HG02852 (cell line): ENCODE measurements around the gene NT5C.

Experiments
- ATAC-seq: cut with Tn5 transposase; IDR thresholded peaks from one replicate; pipeline ENCODE4 v1.9.1; 2021; ENCODE audit warnings: mild to moderate bottlenecking, moderate library complexity; ENCODE audit not compliant: unreplicated experiment

The NT5C gene

DNA sequence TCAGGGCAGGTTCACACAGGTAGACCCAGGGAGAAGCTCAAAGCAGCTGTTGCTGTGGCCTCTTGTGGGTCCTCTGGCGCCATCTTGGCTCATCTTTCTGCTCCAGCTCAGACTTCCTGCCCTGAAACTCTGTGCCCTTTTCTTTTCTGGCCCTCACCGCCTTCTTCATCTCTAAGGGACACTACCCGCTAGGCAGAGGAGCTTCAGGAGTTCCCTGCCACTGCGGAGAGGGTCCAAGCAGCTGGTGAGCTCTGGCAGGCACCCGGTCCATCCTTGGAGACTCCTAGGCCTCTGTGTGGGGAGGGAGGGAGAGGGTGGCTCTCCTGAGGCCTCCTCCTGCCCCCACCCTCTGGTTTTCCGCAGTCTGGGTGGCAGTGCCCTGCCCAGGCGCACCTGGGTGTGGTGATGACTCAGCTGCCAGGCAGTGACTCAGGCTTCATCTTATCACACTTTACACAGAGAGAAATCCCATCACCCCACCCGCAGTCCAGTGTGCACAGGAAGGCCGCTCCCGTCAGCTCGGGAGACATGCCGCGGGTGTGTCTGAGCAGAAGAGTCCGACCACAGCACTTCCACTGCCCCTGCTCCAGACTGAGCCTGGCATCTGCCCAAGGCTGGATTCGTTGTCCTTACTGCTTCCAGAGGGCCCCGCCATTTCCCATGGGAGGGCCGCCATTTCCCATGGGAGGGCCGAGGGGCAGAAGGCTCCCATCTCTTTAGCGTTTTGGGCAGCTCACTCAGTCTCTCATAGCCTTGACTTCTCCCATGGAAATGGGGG, 7.3 kb downstream of the NT5C start:
- ATAC-seq = no peak

DNA sequence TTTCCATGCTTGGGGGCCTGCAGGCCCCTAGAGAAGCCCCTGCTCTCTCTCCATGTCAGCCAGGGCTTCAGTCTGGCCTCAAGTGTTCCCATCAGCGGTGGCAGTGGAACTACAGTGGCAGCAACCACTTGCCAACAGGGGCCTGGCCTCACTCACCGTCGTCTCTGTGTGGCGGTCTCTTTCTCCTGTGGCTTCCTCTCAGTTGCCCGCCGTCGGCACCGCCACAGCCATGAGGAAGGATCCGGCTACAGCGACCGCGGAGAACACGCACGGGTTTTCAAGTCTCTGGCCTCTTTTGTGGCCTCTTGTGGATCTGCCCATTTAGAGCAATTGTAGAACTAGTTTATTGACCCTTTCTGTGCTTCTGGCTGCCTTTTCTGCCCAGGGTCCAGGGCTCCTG, 13.2 kb downstream of the NT5C start:
- no peak for ATAC-seq

DNA sequence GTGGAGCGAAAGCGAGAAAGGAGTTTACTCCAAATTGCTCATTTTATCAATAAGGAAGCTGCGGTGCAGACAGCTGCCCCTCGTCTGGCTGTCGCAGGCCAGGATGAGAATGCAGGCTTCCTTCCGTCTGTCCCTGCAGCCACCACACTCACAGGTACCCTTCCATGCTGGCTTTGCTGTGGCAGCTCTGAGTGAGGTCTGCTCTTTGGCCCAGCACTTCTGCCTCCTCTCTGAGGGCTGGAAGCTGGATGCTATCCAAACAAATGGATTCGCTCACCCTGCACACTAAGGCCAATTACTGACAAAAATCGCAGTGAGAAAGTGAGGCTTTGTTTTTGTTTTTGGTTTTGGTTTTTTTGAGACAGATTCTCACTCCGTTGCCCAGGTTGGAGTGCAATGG, 14.8 kb downstream of the NT5C start:
- ATAC-seq = no peak

DNA sequence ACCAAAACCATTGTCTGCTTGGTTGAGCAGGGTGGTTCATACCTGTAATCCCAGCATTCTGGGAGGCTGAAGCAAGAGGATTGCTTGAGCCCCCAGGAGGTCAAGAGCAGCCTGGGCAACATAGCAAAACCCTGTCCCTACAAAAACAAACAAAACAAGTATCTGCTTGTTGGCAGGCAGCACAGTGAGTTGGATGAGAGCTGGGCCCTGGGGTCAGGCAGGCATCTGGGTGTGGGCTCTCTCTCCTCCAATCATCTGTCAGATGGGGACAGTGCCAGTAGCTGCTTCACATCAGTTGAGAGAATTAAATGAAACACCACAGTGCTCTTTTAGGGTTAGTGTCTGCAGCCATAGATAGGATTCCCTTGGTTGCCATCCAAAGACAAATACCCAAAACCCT, 16.0 kb downstream of the NT5C start:
- no peak for ATAC-seq

DNA sequence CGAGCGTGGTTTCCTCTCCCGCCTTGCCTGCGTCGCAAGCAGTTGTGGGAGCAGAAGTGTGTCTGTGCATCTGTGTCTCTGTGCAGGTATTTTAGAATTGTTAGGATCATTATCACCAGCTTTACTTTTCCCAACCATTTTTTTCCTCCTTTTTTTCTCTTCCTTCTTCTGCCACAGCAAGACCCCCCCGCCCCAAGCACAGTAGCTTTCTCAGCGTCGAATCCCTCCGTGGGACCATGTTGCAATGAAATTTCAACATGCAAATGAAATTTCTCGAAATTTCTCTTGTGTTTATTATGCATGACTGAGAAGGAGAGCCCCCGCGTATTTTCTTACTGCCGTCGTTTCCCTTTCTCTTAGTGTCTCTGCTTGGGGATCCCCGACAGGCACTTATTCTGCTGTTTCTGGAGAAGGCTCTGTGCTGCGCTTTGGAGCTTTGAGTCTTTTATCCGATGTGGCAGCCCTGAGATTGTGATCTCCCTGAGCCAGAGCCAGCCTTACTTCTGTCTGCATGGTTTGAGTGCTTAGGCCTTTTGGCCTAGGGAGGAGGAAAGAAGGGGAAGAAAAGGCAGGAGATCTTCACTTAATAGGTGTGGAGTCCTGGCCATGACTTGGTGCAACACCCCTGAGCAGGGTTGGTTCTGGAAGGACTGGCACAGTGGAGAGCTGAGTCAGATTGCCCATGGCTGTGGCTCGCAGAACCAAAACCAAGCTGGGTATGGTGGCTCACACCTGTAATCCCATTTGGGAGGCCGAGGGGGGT, 16.8 kb downstream of the NT5C start:
- ATAC-seq = no peak

DNA sequence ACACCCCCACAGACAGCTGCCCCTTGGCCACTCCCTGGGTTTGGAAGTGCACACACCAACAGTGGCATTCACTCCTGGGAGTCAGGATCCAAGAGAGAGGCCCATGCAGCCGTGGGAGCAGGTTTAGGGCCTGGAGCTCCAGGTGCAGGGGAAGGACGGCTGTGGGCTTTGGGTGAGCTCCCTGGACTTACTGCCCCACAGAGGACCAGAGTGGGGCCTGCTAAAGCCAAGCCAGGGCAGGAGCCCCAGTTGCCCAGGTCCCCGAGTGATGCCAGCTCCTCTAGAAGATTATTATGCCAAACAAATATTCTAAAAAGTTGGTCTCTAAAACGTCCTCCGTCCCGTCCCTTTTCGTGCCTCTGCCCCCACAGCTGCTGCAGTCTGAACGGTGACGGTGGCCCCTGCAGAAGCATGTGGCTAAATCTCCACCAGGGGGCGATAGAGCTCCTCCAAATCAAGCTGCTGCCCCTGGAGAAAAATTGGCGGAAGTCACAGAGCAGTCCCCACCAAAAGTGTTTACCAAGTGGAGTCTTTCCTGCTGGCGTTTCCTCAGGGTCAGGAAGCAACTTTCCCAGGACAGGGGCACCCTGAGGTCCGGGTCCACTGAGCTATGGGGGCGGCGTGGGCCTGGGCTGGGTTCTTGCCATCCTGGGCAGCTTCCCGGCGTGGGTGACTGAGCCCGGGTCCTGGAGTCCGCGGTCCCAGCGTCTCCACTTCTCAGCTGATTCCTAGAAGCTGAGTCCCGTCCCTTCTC, 17.6 kb downstream of the NT5C start:
- ATAC-seq = no peak

DNA sequence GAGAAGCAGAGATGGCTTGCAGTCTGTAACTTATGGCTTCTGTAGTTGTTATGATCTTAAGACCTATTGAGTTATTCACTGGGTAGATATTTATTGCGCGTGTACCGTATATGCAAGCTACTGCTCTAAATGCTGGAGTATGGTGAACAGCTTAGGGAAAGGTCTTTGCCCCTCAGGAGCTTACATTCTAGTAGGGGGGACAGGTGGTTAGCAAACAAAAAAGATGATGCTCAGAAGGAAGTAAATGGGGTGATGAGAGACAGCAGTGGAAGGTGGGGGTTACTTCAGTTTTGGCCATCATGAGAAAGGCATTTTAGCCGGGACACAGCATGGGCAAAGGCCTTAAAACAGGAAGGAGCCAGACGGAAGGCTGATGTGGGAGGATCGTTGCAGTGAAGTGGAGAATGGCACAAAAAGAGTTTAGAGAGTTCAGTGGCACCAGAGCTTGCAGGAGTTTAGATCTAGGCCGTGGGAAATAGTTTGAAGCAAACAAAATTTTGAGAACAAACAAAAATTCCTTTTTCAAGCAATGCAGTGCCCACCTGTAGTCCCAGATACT, 19.7 kb downstream of the NT5C start:
- ATAC-seq = no peak

DNA sequence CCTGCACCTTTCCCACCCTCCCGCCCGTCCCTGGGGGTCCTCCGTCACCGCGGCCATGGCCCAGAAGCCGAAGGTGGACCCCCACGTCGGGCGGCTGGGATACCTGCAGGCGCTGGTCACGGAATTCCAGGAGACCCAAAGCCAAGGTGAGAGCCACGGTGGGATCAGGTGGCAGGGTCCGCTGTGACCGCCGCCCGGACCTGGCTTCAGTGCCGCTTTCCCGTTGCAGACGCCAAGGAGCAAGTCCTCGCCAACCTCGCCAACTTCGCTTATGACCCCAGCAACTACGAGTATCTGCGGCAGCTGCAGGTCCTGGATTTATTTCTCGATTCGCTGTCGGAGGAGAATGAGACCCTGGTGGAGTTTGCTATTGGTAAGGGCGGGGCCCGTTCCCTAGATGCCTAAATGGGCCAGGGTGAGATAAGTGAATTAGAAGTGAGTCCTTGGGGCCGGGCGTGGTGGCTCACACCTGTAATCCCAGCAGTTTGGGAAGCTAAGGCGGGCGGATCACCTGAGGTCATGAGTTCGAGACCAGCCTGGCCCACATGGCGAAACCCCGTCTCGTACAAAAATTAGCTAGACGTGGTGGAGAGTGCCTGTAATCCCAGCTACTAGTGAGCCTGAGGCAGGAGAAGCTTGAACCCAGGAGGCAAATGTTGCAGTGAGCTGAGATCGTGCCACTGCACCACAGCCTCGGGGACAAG, 21.2 kb downstream of the NT5C start:
- ATAC-seq = no peak

DNA sequence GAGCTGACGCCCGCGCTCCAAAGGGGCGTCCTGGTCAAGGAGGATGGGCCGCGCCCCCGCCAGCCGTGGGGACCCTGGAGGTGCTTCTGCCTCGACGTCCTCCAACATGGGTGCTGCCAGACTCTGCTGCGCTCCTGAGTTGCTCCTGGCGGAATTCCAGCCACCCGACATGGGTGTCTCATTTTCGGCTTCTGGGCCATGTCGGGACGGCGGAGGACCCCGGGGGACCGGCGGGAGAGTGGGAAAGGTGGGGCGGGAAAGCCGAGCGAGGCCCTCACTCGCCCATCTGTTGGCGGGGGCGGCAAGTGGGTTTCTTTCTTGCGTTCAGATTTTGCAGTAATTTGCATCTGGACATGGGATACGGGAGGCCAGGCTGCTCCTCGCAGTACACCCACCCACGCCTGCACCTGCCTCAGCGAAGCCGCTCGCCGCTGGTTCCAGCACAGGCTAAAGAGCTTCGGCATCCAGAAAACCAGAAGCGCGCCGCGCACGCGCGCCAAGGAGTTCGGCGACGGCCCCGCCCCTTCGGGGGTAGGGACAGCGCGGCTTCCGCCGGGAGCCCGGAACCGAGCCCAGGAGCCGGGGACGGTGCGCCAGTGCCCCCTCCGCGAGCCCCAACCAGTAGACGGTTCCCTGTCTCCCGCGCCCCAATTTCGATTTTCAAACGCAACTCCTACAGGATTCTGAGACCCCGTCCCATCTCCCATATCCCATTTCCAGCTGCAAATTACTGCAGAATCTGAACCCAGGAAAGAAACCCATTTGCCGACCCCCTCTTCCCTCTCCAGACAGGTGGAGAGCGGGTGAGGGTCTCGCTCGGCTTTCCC, 21.9 kb downstream of the NT5C start, which contains the start of gene ARMC7:
Gene ARMC7, plus strand, starts transcription at position 563 of the 827 bp plus-strand sequence. CDS start 320 bp downstream, outside the sequence.
- peak; percentile 76 for ATAC-seq

DNA sequence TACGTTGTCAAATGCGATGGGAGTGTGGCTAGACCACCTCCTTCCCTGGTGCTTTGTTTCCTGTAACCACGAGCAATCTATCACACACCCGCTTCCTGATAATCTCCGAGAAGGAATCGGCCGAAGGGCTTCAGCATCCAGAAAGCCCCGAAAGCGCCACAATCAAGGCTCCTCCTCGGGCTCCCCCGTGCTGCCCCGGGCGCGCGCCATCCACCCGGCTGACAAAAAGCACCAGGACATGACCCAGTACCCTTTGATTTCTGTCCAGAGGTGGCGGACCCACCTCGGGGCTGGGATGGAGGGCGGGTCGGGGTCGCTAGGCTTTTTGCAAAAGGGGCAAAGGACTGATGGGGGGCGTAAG, 22.5 kb downstream of the NT5C start:
- ATAC-seq = no peak

DNA sequence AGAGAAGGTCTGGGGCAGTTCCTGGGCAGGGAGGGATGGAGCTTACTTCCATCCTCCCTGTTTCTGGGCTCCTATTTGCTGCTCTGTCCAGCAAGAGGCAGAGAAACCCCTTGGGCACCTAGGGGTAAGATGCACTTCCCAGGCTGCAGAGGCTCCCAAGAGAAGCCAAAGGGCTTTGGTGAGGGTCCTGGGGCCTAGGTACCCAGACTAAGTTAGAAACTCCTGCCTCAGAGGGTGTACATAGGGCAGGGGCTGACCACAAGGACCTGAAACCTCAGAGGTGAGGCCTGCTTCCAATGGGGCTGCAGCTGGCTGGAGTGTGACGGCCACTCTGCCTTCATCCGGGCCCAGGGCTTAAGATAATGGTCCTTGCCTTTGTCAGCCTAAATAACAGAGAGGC, 23.3 kb downstream of the NT5C start:
- no peak for ATAC-seq

DNA sequence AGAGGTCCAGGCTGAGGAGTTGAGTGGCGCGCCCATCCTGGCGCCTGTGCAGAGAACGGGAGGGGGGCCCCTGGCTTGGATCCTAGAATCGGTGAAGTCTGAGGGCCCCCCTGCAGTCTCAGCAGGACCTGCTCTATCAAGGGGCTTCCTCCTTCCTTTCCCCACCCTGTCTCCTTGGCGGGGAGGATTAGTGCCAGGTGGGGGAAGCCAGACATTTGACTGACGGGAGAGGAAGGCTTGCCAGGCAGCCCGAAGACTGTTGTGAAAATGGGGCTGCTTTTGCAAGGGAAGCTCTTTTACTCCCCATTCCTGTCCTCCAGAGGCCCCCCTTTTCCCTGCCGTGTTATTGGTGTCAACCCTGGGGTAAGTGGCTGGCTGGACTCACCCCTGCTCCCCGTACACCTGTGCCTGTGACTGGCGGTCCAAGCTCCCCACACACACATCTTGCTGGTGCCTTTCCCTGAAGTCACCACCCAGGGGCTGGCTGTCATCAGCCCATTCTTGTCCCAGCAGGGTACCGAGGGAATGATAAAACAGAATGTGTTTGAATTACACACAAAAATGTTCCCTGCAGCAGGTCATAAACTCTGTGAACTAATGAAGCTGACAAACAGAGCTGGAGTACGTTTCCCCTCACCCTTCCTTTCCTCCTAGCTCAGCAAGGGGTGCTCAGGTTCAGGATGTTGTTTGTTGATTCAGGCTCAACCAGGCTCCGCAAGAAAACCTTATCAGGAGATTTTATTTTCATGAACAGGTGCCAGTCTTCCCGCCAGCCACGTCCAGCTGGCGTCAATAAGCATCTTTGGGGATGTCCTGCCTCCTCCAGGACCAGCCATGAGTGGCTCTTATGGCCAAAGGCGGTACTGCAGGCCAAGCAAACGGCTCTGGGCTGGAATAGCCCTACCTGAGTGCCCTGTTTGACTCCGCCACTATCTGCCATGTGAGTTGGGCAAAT, 26.1 kb downstream of the NT5C start:
- no peak for ATAC-seq

DNA sequence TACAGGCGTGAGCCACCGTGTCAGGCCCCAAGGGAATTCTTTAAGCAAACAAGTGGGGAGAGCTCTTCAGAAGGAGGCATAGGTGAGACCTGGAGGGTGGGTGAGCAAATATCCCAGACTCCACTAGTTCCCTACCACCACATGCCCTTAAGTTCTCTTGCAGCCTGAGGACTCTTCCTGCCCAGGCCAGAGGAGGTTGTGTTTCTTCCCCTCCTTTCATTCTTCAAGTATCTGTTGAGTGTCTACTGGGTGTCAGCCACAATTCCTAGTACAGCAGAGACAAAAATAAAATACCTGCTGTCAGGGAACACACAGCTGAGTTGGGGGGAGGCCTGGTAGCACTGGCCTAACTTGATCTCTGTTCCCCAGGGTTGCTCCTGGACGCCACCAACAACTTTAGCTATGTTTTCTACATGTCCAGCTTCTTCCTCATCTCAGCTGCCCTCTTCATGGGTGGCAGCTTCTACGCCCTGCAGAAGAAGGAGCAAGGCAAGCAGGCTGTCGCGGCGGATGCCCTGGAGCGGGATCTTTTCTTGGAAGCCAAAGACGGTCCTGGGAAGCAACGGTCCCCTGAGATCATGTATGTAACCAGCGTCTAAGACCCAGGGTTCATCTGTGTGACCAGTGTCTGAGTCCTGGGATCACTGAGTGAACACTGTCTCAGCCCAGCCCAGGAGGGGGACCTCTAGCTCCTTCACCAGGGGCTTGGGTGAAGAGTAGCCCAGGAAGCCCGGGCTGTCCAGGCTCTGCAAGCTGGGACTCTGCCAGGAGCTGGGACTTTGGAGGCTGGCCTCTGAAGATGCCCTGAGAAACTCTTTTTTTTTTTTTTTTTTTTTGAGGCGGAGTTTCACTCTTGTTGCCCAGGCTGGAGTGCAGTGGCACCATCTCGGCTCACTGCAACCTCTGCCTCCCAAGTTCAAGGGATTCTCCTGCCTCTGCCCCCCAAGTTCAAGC, 27.7 kb downstream of the NT5C start:
- no peak for ATAC-seq

DNA sequence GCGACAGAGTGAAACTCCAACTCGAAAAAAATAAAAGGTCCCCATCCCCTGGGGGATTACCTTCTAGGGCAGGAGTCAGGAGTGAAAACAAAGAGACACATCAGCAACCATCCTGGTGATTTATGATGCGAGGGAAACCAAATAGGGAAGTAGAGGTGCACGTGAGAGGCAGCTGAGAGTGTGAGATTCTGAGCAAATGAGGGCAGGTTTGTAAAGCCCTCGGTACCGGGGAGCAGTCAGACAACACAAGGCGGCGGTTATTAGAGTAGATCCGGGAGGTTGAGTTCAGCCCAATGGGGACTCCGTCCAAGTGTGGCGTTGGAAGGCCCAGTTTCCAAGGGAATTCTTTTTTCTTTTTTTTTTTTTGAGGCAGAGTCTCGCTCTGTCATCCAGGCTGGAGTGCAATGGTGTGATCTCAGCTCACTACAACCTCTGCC, 29.1 kb downstream of the NT5C start:
- no peak for ATAC-seq

DNA sequence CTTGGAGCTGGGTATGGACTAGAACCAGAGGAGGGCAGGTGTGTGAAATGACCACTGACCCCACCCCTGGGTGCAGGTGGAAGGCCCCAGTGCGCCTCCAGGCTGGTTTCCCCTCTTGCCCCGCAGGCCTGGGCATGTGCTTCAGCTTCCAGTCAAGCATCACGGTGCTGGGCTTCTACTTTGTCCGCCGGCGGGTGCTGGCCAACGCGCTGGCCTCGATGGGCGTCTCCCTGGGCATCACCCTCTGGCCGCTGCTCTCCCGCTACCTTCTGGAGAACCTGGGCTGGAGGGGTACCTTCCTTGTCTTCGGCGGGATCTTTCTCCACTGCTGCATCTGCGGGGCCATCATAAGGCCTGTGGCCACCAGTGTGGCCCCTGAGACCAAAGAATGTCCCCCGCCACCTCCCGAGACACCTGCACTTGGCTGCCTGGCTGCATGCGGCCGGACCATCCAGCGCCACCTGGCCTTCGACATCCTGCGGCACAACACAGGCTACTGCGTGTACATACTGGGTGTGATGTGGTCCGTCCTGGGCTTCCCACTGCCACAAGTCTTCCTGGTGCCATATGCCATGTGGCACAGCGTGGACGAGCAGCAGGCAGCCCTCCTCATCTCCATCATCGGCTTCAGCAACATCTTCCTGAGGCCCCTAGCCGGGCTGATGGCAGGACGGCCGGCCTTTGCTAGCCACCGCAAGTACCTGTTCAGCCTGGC, 31.5 kb downstream of the NT5C start:
- ATAC-seq = no peak

DNA sequence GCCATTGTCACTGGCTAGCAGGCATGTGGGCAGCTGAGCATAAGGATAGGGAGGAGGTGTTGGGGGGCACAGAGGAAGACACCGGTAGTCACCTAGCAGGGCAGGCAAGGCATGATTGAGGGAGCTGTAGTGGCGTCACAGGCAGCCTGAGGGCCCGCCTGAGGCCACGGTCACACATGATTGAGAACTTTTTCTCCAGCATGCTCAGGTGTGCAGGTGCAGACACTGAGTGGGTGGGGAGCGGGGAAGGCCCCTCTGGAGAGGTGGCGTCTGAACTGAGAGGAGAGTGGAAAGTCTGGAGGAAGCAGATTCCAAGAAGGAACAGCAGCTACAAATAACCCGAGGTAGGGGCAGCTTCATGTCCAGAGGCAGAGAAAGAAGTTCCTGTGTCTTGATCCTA, 32.7 kb downstream of the NT5C start:
- ATAC-seq = no peak

DNA sequence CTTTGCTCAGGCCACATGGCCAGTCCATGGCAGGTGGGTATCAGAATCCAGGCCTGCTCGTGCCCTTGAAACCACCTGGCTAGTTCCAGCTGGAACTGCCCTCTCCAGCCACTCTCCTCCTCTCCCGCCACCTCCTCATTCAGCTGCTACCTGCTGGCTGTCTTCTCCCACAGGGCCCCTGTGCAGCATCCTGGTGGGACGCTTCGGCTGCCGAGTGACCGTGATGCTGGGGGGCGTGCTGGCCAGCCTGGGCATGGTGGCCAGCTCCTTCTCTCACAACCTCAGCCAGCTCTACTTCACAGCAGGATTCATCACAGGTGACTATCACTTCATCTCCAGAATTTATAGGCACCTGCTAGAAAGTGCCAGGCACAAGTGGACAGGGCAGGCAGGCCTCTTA, 33.7 kb downstream of the NT5C start:
- ATAC-seq = no peak
